HEK293 (cell line): ENCODE data around the gene FAM241A.

Source experiments
- CTCF ChIA-PET: fragments of 350-600 bp; formaldehyde crosslinking; extraction: SDS; loops from one replicate; lab custom pipeline; 2021; ENCODE audit warnings: antibody characterized with exemption; lab: Yijun Ruan, JAX
- POLR2A ChIA-PET: fragments of 300-600 bp; formaldehyde crosslinking; extraction: SDS; loops from one replicate; lab custom pipeline; 2020; ENCODE audit warnings: antibody characterized with exemption, inconsistent platforms; lab: Yijun Ruan, JAX
- H3K27ac ChIP-seq: fragments of 200-500 bp; sonication (Bioruptor generic); 2 replicates; pipeline ENCODE4 v1.5.1; 2014; ENCODE audit warnings: low read depth, low read length, control low read depth, inconsistent platforms; ENCODE audit errors: extremely low read depth
- H3K36me3 ChIP-seq, 2 experiments: fragments of 200-500 bp in 1 of 2; sonication (Bioruptor generic) in 1 of 2; 1 replicate in 1 of 2; 2 replicates in 1 of 2; pipeline ENCODE4 v1.5.1; 2014 to 2017; ENCODE audit warnings: inconsistent platforms in 2 of 2, low read length in 2 of 2; ENCODE audit not compliant: control insufficient read depth in 2 of 2, insufficient read depth in 1 of 2
- H3K4me1 ChIP-seq: fragments of 200-500 bp; sonication (Bioruptor generic); 2 replicates; pipeline ENCODE4 v1.5.1; 2014; ENCODE audit warnings: mild to moderate bottlenecking, low read length, inconsistent platforms; ENCODE audit not compliant: control insufficient read depth, insufficient read depth
- H3K4me3 ChIP-seq: 2 replicates; pipeline ENCODE4 v1.5.1; 2011; ENCODE audit warnings: low read depth, mild to moderate bottlenecking, control low read depth, low read length, moderate library complexity
- H3K9me3 ChIP-seq: fragments of 200-500 bp; sonication (Bioruptor generic); 2 replicates; pipeline ENCODE4 v1.5.1; 2014; ENCODE audit warnings: low read depth, low read length, inconsistent platforms; ENCODE audit not compliant: control insufficient read depth, insufficient read depth
- GFI1B ChIP-seq: fragments of 450-650 bp; formaldehyde crosslinking; IDR thresholded peaks from 2 replicates; pipeline ENCODE4 v1.5.1; 2016; ENCODE audit warnings: missing biosample characterization, missing genetic modification characterization
- HOXD13 ChIP-seq: sonication (generic); formaldehyde crosslinking; IDR thresholded peaks from 2 replicates; pipeline ENCODE4 v1.8.0; 2022; ENCODE audit warnings: missing genetic modification reagents, borderline replicate concordance
- KLF10 ChIP-seq: fragments of 450-650 bp; IDR thresholded peaks from 2 replicates; pipeline ENCODE4 v1.5.1; 2018; ENCODE audit warnings: missing biosample characterization, mild to moderate bottlenecking, missing genetic modification characterization
- MEIS1 ChIP-seq: sonication (generic); formaldehyde crosslinking; IDR thresholded peaks from 2 replicates; pipeline ENCODE4 v1.8.1; 2022; ENCODE audit warnings: missing genetic modification reagents, mild to moderate bottlenecking, borderline replicate concordance
- OSR2 ChIP-seq: fragments of 450-650 bp; formaldehyde crosslinking; IDR thresholded peaks from 2 replicates; pipeline ENCODE4 v1.5.1; 2016; ENCODE audit warnings: missing biosample characterization, missing genetic modification characterization
- SP3 ChIP-seq: fragments of 450-650 bp; formaldehyde crosslinking; IDR thresholded peaks from 2 replicates; pipeline ENCODE4 v1.5.1; 2016; ENCODE audit warnings: missing biosample characterization, missing genetic modification characterization
- ZBTB20 ChIP-seq: fragments of 450-650 bp; formaldehyde crosslinking; IDR thresholded peaks from 2 replicates; pipeline ENCODE4 v1.5.1; 2016; ENCODE audit warnings: missing biosample characterization, missing genetic modification characterization
- ZEB2 ChIP-seq: fragments of 450-650 bp; formaldehyde crosslinking; IDR thresholded peaks from 2 replicates; pipeline ENCODE4 v1.5.1; 2016; ENCODE audit warnings: missing biosample characterization, missing genetic modification characterization
- ZFHX2 ChIP-seq: fragments of 450-650 bp; formaldehyde crosslinking; conservative IDR thresholded peaks from 2 replicates; pipeline ENCODE4 v1.5.1; 2016; ENCODE audit warnings: missing biosample characterization, missing genetic modification characterization
- ZNF121 ChIP-seq: fragments of 450-650 bp; formaldehyde crosslinking; IDR thresholded peaks from 2 replicates; pipeline ENCODE4 v1.5.1; 2016; ENCODE audit warnings: missing biosample characterization, missing genetic modification characterization
- ZNF155 ChIP-seq: fragments of 450-650 bp; formaldehyde crosslinking; IDR thresholded peaks from 2 replicates; pipeline ENCODE4 v1.5.1; 2016; ENCODE audit warnings: missing biosample characterization, missing genetic modification characterization
- ZNF239 ChIP-seq: fragments of 450-650 bp; formaldehyde crosslinking; IDR thresholded peaks from 2 replicates; pipeline ENCODE4 v1.5.1; 2016; ENCODE audit warnings: missing biosample characterization, missing genetic modification characterization
- ZNF514 ChIP-seq: fragments of 450-650 bp; formaldehyde crosslinking; IDR thresholded peaks from 2 replicates; pipeline ENCODE4 v1.5.1; 2016; ENCODE audit warnings: missing biosample characterization, missing genetic modification characterization
- ZNF585B ChIP-seq: fragments of 450-650 bp; formaldehyde crosslinking; IDR thresholded peaks from 2 replicates; pipeline ENCODE4 v1.5.1; 2016; ENCODE audit warnings: missing biosample characterization, missing genetic modification characterization
- ZNF624 ChIP-seq: fragments of 450-650 bp; formaldehyde crosslinking; IDR thresholded peaks from 2 replicates; pipeline ENCODE4 v1.5.1; 2017; ENCODE audit warnings: missing biosample characterization, missing genetic modification characterization
- ZNF664 ChIP-seq: fragments of 450-650 bp; formaldehyde crosslinking; IDR thresholded peaks from 2 replicates; pipeline ENCODE4 v1.5.1; 2016; ENCODE audit warnings: missing biosample characterization, missing genetic modification characterization
- TF ChIP-seq, protein P1 (sequence below): fragments of 450-650 bp; formaldehyde crosslinking; IDR thresholded peaks from 2 replicates; pipeline ENCODE4 v1.5.1; 2016; ENCODE audit warnings: missing biosample characterization, missing genetic modification characterization
- TF ChIP-seq, protein P2 (sequence below): fragments of 450-650 bp; IDR thresholded peaks from 2 replicates; pipeline ENCODE4 v1.5.1; 2018; ENCODE audit warnings: missing biosample characterization, missing genetic modification characterization
- TF ChIP-seq, protein P3 (sequence below): fragments of 450-650 bp; formaldehyde crosslinking; IDR thresholded peaks from 2 replicates; pipeline ENCODE4 v1.5.1; 2016; ENCODE audit warnings: missing biosample characterization, missing genetic modification characterization
- TF ChIP-seq, protein P4 (sequence below): fragments of 450-650 bp; formaldehyde crosslinking; IDR thresholded peaks from 2 replicates; pipeline ENCODE4 v1.5.0; 2017; ENCODE audit warnings: missing biosample characterization, missing genetic modification characterization, borderline replicate concordance
- TF ChIP-seq, protein P5 (sequence below): fragments of 450-650 bp; formaldehyde crosslinking; IDR thresholded peaks from 2 replicates; pipeline ENCODE4 v1.5.1; 2016; ENCODE audit warnings: missing biosample characterization, missing genetic modification characterization, low read depth

The FAM241A gene

DNA sequence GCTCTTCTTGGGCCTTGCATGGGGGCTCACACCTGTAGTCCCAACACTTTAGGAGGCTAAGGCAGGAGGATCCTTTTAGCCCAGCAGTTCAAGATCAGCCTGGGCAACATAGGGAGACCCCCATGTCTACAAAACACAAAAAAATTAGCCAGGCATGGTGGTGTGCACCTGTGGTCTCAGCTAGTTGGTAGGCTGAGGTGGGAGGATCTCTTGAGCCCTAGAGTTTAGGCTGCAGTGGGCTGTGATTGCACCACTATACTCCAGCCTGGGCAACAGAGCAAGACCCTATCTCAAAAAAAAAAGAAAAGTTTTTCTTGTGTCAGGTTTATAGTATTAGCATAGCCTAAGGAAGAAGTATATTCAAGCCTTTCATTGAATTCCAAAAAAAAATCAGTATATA lies 30.8 kb upstream of the FAM241A start:
- H3K9me3 ChIP-seq: no peaks in the 10 kb centered on the region
- H3K27ac ChIP-seq: no peak overlapping the region
- H3K36me3 ChIP-seq: no peaks in the 10 kb centered on the region
- TF ChIP-seq ZNF121 (tag by site-specific recombination) (peak; percentile 63; the same call in 1 of the 2 replicates), MEIS1 (CRISPR knock-in tag) (no peak)
- POLR2A ChIA-PET: no interaction called here
- CTCF ChIA-PET: interaction anchor here (0.6 kb wide), 1 partner anchor 625 kb away, joined by 3 read pairs; no protein-coding TSS in a partner anchor
- H3K4me1 ChIP-seq: no peaks in the 10 kb centered on the region
- no peak overlapping the region for H3K4me3 ChIP-seq

DNA sequence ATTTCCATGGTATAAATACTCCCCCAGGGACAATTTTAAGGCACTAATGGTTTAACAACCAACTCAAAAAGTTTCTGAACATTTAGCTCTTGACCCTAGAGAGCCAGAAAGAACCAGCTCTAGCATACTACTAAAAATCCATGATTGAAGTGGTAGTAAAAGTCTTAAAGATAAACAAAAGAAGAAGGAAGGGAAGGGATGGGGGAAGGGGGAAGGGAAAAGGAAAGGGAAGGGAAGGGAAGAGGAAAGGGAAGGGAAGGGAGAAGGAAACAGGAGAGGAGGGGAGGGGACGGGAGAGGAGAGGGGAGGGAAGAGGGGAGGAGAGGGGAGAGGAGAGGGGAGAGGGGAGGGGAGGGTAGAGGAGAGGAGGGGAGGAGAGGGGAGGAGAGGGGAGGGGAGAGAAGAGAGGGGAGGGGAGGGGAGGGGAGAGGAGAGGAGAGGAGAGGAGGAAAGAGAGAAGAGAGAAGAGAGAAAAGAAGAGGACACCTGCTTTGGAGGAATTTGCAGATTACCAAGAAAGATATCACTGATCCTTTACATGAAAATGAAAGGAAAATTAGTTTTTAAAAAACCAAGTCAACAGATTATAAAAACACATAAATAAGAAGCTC lies 26.4 kb upstream of the FAM241A start:
- TF ChIP-seq ZNF585B (tag by site-specific recombination) (no peak), ZNF514 (no peak), ZNF155 (tag by site-specific recombination) (no peak), ZFHX2 (tag by site-specific recombination) (no peak), ZBTB20 (tag by site-specific recombination) (no peak), ZNF239 (no peak), KLF10 (tag by site-specific recombination) (no peak), GFI1B (tag by site-specific recombination) (no peak), SP3 (no peak), ZNF664 (tag by site-specific recombination) (no peak)
- TF ChIP-seq, protein P1, sequence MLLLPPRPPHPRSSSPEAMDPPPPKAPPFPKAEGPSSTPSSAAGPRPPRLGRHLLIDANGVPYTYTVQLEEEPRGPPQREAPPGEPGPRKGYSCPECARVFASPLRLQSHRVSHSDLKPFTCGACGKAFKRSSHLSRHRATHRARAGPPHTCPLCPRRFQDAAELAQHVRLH (tag by site-specific recombination): no peak
- TF ChIP-seq, protein P2, sequence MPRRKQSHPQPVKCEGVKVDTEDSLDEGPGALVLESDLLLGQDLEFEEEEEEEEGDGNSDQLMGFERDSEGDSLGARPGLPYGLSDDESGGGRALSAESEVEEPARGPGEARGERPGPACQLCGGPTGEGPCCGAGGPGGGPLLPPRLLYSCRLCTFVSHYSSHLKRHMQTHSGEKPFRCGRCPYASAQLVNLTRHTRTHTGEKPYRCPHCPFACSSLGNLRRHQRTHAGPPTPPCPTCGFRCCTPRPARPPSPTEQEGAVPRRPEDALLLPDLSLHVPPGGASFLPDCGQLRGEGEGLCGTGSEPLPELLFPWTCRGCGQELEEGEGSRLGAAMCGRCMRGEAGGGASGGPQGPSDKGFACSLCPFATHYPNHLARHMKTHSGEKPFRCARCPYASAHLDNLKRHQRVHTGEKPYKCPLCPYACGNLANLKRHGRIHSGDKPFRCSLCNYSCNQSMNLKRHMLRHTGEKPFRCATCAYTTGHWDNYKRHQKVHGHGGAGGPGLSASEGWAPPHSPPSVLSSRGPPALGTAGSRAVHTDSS: no peak
- TF ChIP-seq, protein P3, sequence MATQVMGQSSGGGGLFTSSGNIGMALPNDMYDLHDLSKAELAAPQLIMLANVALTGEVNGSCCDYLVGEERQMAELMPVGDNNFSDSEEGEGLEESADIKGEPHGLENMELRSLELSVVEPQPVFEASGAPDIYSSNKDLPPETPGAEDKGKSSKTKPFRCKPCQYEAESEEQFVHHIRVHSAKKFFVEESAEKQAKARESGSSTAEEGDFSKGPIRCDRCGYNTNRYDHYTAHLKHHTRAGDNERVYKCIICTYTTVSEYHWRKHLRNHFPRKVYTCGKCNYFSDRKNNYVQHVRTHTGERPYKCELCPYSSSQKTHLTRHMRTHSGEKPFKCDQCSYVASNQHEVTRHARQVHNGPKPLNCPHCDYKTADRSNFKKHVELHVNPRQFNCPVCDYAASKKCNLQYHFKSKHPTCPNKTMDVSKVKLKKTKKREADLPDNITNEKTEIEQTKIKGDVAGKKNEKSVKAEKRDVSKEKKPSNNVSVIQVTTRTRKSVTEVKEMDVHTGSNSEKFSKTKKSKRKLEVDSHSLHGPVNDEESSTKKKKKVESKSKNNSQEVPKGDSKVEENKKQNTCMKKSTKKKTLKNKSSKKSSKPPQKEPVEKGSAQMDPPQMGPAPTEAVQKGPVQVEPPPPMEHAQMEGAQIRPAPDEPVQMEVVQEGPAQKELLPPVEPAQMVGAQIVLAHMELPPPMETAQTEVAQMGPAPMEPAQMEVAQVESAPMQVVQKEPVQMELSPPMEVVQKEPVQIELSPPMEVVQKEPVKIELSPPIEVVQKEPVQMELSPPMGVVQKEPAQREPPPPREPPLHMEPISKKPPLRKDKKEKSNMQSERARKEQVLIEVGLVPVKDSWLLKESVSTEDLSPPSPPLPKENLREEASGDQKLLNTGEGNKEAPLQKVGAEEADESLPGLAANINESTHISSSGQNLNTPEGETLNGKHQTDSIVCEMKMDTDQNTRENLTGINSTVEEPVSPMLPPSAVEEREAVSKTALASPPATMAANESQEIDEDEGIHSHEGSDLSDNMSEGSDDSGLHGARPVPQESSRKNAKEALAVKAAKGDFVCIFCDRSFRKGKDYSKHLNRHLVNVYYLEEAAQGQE (tag by site-specific recombination): no peak
- Histone ChIP-seq H3K36me3 (no peaks in the 10 kb centered on the region), H3K9me3 (no peaks in the 10 kb centered on the region), H3K27ac (no peak overlapping the region), H3K4me1 (no peaks in the 10 kb centered on the region), H3K4me3 (no peak overlapping the region)
- ChIA-PET POLR2A (no interaction called here), CTCF (no interaction called here)

DNA sequence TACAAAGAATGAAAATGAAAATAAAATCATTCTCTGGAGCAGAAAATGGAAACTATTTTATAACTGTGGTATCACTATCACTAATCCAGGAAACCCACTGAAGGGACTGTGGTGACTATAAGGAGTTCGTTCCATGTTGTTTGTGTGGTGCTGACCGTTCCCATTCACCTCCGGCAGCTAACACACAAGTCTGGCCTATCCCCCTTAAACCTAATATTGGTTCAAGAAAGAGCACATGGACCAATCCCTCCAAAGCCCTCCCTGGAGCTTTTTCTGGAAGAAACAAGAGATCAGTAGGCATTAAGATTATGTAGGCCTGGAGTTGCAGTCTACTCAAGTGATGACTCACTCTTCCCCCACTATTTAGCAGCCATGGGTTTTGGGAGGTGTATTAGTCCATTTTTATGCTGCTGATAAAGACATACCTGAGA lies 25.9 kb upstream of the FAM241A start:
- Histone ChIP-seq H3K4me3 (no peak overlapping the region), H3K27ac (no peak overlapping the region), H3K36me3 (no peaks in the 10 kb centered on the region), H3K4me1 (no peaks in the 10 kb centered on the region), H3K9me3 (no peaks in the 10 kb centered on the region)
- TF ChIP-seq HOXD13 (CRISPR knock-in tag) (no peak), ZEB2 (no peak), ZNF624 (no peak), OSR2 (tag by site-specific recombination) (no peak), GFI1B (tag by site-specific recombination) (no peak)
- TF ChIP-seq, protein P4, sequence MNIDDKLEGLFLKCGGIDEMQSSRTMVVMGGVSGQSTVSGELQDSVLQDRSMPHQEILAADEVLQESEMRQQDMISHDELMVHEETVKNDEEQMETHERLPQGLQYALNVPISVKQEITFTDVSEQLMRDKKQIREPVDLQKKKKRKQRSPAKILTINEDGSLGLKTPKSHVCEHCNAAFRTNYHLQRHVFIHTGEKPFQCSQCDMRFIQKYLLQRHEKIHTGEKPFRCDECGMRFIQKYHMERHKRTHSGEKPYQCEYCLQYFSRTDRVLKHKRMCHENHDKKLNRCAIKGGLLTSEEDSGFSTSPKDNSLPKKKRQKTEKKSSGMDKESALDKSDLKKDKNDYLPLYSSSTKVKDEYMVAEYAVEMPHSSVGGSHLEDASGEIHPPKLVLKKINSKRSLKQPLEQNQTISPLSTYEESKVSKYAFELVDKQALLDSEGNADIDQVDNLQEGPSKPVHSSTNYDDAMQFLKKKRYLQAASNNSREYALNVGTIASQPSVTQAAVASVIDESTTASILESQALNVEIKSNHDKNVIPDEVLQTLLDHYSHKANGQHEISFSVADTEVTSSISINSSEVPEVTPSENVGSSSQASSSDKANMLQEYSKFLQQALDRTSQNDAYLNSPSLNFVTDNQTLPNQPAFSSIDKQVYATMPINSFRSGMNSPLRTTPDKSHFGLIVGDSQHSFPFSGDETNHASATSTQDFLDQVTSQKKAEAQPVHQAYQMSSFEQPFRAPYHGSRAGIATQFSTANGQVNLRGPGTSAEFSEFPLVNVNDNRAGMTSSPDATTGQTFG (tag by site-specific recombination): no peak
- TF ChIP-seq, protein P5, sequence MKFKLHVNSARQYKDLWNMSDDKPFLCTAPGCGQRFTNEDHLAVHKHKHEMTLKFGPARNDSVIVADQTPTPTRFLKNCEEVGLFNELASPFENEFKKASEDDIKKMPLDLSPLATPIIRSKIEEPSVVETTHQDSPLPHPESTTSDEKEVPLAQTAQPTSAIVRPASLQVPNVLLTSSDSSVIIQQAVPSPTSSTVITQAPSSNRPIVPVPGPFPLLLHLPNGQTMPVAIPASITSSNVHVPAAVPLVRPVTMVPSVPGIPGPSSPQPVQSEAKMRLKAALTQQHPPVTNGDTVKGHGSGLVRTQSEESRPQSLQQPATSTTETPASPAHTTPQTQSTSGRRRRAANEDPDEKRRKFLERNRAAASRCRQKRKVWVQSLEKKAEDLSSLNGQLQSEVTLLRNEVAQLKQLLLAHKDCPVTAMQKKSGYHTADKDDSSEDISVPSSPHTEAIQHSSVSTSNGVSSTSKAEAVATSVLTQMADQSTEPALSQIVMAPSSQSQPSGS: no peak
- ChIA-PET CTCF (no interaction called here), POLR2A (no interaction called here)
